A673 (cell line): ENCODE measurements around the gene AGBL5.

Experiments
- CTCF ChIP-seq: fragments of 300-800, 200-600 bp; sonication (generic); conservative IDR thresholded peaks from 2 replicates; pipeline ENCODE4 v1.5.1; 2017; ENCODE audit warnings: low read depth, mild to moderate bottlenecking, antibody characterized with exemption, low read length, moderate library complexity, mixed read lengths
- EZH2 ChIP-seq: fragments of 200-600 bp; sonication (generic); IDR thresholded peaks from 2 replicates; pipeline ENCODE4 v1.6.1; 2017; ENCODE audit warnings: borderline replicate concordance, low read depth, mild to moderate bottlenecking, mixed read lengths, antibody characterized with exemption, low read length; ENCODE audit not compliant: poor library complexity, severe bottlenecking

- TF ChIP-seq CTCF = no peak
- no peak for TF ChIP-seq EZH2
Observed at GRCh38 chr2:27041752-27042151, 9.7 kb upstream of the AGBL5 start.
